Stimulated activated CD4-positive, alpha-beta T cell treated with anti-CD3 and anti-CD28 coated beads, Interleukin-4, amount 100 ng/mL, for 48 hours (primary cell): ENCODE results near the gene ZNF627.
"Not testable (repeated sequence)": the region's sequence is repeated elsewhere in the genome, so short reads cannot be mapped to it uniquely, and the experiment has no call there.

Experiments
- DNase-seq, 2 donors: peaks; one replicate each; pipeline ENCODE4 v3.0.0-alpha.2; 2020; ENCODE audit warnings: low read depth in 2 of 2

The ZNF627 gene

DNA sequence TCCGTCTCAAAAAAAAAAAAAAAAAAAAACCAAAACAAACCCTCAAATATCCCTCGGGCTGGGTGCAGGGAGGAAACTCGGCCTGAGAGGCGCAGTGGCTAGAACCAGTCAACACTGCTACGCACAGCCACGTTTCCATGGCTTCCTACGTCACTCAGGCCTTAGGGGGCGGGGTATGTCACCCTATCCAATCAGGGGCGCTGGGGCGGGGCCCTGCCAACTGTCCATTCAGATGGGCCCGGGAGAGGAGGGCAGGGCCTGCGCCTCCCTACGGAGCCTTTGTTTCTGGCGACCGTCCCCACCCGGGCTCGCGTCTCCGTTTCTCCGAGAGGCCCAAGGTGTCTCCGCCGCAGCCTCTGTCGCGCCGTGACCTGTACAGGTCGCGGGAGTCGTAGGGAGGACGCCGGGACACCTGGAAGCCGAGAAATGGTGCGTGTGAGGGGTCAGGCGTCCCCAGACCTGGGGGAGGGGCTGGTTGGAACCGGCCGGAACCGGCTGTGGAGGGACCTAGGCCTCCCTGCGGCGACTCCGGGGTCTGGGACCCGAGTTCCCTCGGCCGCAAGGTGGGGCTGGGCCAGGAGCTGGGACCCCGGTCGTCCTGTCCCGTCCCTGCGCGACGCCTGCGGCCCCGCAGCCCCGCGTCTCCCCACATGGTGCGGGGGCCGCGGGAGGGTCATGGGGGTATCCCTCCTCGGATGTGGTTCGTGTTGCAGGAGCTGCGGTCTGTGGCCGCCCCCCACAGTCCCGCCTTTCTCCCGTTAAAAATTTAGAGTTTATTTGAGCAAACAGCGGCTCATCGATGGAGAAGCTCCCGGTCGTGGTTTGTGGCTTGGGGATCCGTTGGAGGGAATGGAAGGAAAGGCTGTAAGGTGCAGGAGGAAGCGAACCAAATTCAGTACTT, at the start of gene ZNF627:
Gene ZNF627, plus strand, starts transcription at position 282 of the 901 bp plus-strand sequence. Its CDS starts 145 bp downstream, at position 427.
- peak; percentile 97 to 98 for DNase-seq

DNA sequence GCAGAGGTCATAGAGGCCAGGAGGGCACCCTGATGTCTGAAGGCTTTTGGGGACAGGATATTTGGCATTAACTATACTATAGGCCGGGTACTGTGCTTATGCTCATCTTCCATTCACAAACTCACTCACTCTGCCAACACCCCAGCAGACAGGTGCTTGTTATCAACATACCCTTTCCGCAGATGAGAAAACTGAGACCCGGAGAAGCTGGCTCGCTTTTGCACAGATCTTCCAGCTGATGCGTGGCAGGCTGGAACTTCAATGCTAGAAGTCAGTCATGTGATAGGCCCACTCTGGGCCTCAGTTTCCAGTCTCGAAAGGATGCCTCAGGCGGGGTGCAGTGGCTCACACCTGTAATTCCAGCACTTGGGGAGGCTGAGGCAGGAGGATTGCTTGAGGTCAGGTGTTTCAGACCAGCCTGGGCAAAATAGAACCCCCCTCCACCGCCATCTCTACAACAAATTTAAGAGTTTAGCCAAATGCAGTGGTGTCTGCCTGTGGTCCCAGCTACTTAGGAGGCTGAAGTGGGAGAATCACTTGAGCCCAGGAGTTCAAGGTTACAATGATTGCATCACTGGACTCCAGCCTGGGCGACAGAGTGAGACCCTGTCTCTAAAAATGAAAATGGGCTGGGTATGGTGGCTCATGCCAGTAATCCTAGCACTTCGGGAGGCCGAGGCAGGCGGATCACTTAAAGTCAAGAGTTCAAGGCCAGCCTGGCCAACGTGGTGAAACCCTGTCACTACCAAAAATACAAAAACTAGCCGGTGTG, 49.2 kb upstream of the ZNF627 start:
- no peak for DNase-seq

DNA sequence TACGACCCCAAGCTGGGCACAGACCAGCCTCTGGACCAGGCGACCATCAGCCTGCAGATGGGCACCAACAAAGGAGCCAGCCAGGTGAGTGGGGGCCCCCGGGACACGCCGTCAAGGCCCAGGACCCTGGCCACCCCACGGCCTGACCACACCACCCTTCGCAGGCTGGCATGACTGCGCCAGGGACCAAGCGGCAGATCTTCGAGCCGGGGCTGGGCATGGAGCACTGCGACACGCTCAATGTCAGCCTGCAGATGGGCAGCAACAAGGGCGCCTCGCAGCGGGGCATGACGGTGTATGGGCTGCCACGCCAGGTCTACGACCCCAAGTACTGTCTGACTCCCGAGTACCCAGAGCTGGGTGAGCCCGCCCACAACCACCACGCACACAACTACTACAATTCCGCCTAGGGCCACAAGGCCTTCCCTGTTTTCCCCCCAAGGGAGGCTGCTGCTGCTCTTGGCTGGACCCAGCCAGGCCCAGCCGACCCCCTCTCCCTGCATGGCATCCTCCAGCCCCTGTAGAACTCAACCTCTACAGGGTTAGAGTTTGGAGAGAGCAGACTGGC, 47.8 kb upstream of the ZNF627 start:
- DNase-seq: no peak

DNA sequence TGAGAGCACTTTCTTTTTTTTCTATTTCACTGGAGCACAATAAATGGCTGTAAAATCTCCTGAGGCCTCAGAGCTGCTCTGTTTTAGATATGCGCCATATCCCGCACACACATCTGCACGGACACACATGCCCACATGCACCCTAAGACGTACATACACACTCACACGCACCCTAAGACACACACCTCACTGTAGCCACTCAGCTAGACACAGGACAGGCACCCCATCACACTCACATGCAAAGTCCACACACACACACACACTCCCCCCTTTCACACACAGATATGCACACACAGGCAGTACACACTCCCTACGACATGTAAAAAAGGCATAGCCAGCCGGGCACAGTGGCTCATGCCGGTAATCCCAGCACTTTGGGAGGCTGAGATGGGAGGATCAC, 47.0 kb upstream of the ZNF627 start:
- DNase-seq: no peak

DNA sequence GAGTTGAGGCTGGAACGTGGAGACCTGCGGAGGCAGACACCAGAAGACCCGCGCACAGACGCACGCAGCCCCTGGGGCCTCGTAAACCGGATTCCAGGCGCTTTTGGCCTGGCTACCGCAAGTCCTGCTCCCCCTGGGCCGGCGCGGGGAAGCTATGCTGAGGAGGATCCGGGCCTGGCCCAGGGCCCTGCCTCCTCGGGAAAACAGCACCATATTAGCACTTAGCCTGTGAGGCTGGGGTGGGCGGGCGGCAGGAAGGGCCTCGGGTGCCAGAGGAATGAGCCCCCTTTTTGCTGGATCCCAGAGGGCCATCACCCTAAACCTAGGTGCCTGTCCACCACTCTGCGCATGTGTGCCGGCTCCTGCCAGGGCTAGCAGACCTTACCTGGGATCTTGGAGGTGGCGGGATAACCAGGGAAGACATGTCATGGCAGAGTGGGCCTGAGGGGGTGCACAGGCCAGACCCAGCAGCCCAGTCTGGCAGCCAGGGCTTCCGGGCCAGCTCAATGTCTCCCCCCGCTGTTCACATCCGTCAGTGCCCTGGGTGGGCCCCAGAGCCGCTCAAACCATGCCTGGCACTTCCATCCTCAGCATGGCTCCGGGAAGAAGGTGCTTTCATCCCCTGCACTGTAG, 45.6 kb upstream of the ZNF627 start:
- no peak for DNase-seq

DNA sequence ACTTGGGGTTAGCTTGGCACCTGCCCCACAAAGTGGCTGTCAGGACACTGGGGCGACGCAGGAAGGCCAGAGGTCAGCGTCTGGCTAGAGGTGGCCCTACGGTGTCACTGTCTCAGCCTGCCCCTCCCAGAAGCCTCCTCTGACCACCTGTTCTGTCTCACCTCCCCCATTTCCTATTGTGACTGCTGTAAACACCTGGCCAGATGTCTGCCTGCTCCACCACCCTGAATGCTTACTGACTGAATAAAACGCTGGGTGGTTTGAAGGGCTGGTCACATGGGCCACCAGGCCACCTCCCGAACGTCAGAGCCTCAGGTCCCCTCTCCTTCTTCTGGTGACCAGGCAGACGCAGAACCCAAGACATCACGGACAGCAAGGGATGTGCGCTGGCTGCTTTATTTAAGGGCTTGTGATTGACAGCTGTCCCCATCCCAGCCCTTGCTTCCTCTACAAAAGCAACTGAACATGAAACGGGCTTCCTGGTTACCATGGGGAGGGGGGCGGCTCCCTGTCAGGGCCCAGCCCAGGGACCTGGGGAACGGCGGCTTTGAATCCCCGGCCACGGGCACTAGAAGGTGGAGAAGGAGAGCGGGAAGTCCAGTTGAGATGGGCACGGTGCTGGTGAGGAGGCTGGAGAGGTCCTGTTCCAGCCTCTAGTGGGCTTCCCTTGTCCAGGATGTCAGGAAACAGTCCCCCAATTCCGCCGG, 44.5 kb upstream of the ZNF627 start:
- DNase-seq: no peak

DNA sequence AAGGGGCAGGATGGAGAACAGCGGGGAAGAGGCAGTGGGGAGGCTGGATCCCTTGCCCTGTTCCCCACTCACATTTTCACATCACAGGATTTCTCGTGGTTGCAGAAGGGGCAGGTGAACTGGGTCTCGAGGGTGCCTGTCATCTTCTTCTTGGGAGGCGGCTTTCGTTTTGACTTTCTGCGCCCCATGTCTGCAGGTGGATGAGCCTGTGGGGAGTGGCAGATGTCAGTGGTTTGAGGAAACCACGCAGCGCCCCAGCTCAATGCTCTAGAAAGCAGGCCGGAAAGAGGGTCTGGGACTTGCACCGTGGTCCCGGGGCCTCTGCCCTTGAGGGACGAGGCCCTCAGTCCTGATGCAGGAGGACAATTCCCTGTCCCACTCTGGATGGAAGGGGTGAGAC, 43.1 kb upstream of the ZNF627 start:
- DNase-seq: no peak

DNA sequence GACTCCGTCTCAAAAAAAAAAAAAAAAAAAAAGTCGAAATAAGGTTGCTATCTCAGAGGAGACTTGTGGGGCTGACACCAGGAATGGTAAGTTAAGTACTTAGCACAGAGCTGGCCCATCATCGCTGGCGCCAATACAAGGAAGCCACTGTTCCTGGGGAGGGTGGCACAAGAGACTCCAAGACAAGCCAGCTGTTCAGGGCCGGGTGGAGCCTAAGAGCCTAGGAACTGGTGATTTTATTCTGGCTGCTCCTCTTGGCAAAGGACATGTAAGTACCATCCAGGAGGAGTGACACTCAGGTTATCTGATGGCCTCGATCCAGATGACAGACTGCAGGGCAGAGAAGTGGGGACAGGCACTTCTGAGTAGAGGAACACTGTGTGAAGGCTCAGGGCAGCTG, 42.0 kb upstream of the ZNF627 start:
- no peak for DNase-seq

DNA sequence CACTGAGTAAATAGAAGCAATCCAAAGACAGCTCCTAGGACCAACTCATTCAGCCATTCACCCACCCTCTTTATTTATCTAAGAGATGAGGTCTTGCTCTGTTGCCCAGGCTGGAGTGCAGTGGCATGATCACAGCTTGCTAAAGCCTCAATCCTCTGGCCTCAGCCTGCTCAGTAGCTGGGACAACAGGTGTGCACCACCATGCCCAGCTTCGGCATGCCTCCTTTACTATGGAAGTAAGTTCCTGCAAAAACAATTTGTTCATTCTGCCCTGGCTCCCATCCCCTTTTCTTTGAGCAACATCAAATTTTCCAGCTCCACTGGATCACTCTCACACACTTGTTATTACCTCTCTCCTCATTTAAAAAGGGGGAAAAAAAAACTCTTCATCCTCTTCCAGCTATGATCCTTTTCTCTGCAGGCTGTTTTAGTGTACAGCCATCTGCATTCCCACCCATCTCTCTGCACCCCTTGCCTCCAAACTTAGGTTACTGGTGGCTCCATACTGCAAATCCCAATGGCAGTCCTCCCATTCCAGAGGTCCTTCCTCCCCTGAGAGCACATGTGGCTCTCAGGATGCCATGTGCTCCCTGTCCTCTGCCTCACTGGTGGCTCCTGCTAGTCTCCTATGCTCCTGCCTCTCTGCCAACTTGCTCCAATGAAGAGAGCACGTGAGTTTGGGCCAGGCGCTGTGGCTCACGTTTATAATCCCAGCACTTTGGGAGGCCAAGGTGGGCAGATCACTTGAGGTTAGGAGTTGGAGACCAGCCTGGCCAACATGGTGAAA, 40.5 kb upstream of the ZNF627 start:
- DNase-seq: no peak

DNA sequence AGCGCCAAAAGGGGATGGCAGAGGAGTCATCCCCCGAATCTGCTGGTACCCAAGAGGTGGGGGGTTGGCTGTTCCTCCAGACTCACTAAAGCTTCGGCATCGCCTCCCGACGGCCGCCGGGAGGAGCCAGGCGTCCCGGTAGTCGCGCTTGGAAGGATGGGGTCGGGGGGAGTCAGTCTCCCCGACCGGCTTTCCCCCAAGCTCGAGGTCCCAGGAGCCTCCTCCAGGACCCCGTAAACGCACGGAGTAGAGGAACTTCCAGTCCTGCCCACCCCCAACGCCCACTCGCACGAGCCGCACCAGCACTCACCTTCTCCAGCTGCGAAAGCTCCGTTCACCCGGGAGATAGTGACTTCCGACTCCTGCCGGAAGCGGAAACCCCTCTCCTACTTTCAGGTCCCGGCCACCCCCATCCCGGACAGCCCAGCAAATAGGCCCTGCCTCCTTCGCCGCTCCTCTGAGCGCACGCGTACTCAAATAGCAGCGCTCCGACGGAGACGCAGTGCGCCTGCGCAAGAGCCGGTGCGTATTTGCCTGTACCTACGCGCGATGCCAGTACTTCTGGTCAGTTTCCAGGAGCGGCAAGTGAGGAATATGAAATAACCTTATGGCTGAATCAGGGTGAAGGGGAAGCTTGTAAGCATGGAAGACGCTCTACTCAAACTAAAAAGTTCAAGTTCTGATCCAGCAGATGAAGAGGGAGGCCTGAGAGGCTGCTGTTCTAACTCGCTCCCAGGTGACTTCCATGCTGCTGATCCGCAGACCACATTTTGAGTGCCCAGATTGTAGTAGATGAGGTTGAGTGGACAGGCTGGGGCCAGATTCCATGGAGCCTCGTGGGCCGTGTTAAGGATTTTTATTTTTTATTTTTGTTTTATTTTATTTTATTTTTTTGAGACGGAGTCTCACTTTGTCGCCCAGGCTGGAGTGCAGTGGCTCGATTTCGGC, 38.1 kb upstream of the ZNF627 start, which contains the start of gene ELOF1:
Gene ELOF1, minus strand, starts transcription at position 350 of the 948 bp plus-strand sequence. CDS start 4,883 bp downstream, outside the sequence.
- peak; percentile 95 to 97 for DNase-seq

DNA sequence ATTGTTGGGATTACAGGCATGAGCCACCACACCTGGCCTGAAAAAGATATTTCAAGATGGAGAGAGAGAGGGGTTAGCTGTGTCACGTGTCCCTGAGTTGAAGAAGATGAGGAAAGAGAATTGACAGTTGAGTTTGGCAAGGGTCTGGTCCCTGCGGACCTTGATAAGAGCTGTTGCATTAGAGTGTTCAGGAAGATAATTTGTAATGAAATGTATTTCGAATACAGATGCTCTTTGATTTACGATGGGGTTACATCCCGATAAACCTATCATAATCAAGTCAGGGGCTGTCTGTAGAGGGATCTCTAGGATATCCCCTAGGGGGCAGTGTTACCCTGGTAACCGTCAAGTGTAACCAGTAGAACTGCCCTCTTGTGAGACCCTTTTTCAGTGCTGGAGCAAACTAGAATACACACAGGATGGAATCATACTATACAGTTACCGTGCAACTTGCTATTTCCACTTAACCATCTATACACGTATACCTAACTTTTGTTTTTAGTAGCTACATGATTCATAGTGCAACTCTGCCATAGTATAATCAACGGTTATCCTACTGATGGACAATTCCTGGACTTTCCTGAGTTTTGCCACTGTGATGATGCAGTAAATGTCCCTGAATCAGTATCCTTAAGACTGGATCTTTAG, 36.8 kb upstream of the ZNF627 start:
- DNase-seq: peak in 1 of 2 donors; percentile 59

DNA sequence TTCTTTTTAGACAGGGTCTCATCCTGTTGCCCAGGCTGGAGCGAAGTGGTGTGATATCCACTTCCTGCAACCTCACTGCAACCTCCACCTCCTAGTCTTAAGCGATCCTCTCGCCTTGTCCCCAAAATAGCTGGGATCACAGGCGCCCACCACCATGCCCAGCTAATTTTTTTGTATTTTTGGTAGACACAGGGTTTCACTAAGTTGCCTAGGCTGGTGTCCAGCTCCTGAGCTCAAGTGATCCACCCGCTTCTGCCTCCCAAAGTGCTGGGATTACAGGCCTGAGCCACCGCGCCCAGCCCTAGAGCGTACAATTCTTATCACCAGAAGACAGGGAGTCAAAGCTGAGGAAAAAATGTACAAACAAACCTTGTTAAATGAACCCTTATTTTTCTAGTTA, 33.8 kb upstream of the ZNF627 start:
- no peak for DNase-seq

DNA sequence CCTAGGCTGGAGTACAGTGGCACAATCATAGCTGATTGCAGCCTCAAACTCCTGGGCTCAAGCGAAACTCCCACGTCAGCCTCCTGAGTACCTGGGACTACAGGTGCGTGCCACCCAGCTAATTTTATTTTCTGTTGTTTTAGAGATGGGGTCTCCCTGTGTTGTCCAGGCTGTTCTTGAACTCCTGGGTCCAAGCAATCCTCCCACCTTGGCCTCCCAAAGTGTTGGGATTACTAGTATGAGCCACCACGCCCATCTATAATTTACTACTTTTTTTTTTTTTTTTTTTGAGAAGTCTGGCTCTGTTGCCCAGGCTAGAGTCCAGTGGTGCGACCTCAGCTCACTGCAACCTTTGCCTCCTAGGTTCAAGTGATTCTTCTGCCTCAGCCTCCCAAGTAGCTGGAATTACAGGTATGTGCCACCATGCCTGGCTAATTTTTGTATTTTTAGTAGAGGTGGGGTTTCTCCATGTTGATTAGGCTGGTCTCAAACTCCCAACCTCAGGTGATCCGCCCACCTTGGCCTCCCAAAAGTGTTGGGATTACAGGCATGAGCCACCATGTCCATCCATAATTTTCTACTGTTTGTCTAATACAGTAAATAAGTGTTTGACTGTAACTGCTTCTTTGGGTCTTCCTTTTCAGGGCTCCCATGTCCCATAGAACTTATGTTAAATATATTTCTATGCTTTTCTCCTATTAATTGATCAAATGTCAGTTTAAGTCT, 33.0 kb upstream of the ZNF627 start:
- not testable (repeated sequence) for DNase-seq

DNA sequence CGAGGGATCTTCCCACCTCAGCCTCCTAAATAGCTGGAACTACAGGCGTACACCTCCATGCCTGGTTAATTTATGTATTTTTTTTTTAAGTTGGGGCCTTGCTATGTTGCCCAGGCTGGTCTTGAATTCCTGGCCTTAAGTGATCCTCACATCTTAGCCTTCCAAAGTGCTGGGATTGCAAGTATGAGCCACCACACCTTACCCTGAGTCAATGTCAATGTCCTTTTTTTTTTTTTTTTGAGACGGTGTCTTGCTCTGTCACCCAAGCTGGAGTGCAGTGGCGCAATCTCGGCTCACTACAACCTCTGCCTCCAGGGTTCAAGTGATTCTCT, 31.7 kb upstream of the ZNF627 start:
- not testable (repeated sequence) for DNase-seq

DNA sequence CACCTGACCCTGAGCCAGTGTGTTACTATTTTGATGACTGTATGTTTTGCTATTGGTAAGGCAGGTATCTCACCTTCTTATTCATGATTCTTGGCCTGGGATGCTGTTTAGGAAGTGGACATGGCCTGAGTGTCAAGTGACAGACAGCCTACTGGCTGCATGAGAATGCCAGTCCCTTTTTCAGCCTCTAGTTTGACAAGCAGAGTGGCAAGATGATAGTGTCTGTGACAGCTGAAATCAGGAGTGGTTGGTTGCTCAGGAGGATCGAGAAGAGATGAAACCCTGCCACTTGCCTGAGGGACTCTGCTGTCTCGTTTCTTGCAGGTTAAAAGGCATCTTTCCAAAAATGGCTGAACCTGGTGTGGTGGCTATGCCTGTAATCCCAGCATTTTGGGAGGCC, 31.1 kb upstream of the ZNF627 start:
- no peak for DNase-seq

DNA sequence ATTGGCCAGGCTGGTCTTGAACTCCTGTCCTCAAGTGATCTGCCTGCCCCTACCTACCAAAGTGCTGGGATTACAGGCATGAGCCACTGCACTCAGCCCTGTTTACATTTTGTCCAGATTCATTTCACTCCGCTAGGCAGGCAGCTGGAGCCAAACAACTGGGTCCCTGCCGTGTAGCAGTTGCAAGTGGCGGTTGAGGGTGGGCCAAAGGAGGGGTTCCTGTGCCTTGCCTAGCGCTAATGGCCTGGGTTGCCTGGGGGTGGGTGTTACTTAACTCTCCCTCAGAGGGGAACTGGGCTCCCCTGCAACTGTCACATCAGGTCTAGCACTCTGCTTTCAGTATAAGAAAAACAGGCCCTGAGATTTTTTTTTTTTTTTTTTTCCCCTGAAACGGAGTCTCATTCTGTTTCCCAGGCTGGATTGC, 27.2 kb upstream of the ZNF627 start:
- DNase-seq: no peak

DNA sequence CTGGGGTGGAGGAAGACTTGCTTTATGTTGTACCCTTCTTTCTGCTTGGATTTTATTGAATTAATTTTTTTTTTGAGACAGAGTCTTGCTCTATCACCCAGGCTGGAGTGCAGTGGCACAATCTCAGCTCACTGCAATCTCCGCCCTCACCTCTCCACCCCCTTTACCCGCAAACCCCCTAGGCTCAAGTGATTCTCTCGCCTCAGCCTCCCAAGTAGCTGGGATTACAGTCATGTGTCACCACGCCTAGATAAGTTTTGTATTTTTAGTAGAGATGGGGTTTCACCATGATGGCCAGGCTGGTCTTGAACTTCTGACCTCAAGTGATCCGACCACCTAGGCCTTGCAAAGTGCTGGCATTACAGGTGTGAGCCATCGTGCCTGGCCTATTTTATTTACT, 23.9 kb upstream of the ZNF627 start:
- not testable (repeated sequence) for DNase-seq

DNA sequence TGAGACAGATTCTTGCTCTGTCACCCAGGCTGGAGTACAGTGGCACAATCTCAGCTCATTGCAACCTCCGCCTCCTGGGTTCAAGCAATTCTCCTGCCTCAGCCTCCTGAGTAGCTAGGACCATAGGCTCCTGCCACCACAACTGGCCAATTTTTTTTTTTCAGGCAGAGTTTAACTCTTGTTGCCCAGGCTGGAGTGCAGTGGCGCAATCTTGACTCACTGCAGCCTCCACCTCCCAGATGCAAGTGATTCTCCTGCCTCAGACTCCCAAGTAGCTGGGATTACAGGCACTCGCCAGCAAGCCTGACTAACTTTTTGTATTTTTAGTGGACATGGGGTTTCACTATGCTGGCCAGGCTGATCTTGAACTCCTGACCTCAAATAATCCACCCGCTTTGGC, 23.5 kb upstream of the ZNF627 start:
- not testable (repeated sequence) for DNase-seq
